ENCODE measurements around the gene AK9.

DNA sequence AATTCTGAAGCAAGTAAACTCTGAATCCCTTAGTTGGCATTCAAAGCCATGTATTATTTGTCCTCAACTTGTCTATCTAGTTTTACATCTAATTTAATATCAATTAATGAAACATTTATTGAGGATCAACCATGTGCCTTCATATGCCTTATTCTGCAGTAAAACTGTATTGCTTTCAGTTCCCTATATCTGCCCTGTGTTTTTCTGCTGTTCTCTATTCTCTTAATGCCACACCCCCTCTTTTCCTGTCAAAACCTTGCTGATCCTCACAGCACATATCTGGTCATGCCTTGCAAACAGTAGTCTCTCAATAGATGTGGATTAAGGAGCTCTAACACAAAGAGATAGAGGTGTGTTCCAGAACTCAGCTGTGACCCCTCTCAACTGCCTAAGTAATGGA, 2.1 kb upstream of the AK9 start:
- TF ChIP-seq EZH2 (IDR thresholded peaks at IDR 0.05) = no peak
- TF ChIP-seq, protein P1, sequence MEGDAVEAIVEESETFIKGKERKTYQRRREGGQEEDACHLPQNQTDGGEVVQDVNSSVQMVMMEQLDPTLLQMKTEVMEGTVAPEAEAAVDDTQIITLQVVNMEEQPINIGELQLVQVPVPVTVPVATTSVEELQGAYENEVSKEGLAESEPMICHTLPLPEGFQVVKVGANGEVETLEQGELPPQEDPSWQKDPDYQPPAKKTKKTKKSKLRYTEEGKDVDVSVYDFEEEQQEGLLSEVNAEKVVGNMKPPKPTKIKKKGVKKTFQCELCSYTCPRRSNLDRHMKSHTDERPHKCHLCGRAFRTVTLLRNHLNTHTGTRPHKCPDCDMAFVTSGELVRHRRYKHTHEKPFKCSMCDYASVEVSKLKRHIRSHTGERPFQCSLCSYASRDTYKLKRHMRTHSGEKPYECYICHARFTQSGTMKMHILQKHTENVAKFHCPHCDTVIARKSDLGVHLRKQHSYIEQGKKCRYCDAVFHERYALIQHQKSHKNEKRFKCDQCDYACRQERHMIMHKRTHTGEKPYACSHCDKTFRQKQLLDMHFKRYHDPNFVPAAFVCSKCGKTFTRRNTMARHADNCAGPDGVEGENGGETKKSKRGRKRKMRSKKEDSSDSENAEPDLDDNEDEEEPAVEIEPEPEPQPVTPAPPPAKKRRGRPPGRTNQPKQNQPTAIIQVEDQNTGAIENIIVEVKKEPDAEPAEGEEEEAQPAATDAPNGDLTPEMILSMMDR (IDR thresholded peaks at IDR 0.05) = no peak
- TF ChIP-seq EZH2phosphoT487 (IDR thresholded peaks at IDR 0.05) = no peak

All from neural progenitor cell (in vitro differentiated cells).